HG03064 (cell line): Measurements from ENCODE around the gene NPDC1.

Source experiments
- ATAC-seq: cut with Tn5 transposase; IDR thresholded peaks from one replicate; pipeline ENCODE4 v1.9.1; 2021; ENCODE audit warnings: low read depth; ENCODE audit not compliant: unreplicated experiment

NPDC1 gene

GRCh38 chr9:136997371-136997770 lies 48.6 kb downstream of the NPDC1 start:
- ATAC-seq, result no peak

DNA sequence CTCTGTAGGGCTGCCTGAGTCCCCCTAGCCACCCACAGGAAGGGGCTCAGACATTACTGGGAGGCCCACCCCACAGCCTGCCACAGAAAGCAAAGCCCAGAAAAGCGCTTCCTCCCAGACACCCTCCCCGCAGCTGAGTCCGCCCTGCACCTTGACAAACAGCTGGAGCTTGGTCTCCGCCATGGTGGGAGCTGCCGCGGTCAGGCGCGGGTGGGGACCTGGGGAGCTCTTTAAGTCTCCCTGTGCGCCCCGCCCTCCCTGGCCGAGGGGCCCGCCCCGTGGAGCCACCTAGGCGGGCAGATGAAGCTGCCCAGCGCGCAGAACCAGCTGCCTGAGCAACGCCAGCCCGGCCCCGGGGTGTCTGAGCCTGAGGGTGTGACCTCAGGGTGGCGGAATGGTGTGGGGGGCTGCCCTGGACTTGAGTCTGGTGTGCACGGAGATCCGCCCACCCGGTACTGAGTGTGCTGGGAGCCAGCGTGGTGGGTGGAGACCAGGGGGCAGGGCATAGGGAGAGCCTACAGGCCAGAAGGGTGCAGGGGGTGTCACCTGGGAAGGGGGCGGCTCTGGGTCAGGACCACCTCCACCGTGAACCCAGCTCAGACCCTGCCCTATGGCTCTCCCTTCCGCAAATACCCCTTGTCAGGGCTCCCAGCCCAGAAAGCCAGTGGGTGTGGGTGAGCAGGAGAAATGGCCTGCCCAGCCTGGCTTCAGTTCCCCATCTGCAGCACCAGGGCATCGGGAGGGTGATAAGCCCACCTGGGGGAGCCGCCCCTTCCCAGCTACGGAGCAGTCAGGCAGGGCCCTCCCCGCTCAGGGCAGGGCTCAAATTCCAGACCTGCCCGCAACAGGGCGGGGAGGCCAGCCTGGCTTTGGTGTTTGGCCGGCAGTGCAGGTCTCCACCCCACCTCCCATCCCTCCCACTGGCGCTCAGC lies 49.4 kb downstream of the NPDC1 start, which contains the start of gene CLIC3:
Gene CLIC3, minus strand, starts transcription at position 208 of the 932 bp plus-strand sequence. Its CDS starts 25 bp downstream, at position 183.
- ATAC-seq, result no peak

DNA sequence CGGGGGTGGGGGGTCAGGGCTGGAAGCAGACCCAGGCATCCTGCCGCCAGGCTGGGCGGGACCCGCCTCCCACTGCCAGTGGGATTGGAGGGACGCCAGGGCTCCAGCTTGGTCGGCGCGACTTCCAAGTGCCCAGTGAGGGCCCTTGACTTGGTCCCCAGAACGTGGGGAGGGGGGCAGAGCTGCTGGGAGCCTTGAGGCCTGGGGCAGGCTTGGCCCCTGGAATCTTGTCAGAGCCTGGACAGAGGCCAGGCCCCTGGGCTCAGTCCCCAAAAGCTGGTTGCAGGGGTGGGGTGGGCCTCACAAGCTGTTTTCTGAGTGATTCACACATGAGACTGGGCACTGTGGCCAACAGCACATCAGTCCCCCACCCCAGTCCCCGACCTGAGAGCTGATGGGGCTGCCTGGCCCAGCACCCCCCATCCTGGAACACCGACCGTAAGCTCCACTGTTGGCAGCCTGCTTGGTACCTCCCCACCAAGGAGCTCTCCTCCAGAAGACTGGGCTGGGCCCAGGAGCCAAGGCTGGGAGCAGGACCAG lies 50.1 kb downstream of the NPDC1 start:
- no peak for ATAC-seq

GRCh38 chr9:136995362-136995761 lies 50.6 kb downstream of the NPDC1 start:
- ATAC-seq, result no peak

DNA sequence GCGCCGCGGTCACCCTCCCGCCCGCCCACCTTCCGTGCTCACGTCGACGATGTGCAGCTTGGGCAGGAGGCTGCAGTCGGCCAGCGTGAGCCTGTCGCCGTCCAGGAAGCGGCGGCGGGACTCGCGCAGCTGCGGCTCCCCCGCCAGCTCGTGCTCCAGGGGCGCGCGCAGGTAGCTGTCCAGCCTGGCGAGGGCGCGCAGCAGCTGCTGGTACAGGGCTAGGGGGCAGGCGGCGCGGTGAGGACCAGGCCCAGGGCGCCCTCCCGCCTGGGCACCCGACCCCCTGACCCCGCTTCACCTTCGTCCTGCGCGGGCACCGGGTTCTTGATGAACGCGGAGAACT lies 51.1 kb downstream of the NPDC1 start:
- ATAC-seq, result no peak

GRCh38 chr9:136994180-136994887 lies 51.6 kb downstream of the NPDC1 start:
- no peak for ATAC-seq

GRCh38 chr9:136992819-136993369 lies 53.1 kb downstream of the NPDC1 start:
- no peak for ATAC-seq

- peak; percentile 77 for ATAC-seq
These were observed 53.8 kb downstream of the NPDC1 start, which contains the start of gene PAXX for GRCh38 chr9:136991993-136992818. PAXX (plus strand) TSS chr9:136992422; CDS start chr9:136992444, 22 bp downstream.

DNA sequence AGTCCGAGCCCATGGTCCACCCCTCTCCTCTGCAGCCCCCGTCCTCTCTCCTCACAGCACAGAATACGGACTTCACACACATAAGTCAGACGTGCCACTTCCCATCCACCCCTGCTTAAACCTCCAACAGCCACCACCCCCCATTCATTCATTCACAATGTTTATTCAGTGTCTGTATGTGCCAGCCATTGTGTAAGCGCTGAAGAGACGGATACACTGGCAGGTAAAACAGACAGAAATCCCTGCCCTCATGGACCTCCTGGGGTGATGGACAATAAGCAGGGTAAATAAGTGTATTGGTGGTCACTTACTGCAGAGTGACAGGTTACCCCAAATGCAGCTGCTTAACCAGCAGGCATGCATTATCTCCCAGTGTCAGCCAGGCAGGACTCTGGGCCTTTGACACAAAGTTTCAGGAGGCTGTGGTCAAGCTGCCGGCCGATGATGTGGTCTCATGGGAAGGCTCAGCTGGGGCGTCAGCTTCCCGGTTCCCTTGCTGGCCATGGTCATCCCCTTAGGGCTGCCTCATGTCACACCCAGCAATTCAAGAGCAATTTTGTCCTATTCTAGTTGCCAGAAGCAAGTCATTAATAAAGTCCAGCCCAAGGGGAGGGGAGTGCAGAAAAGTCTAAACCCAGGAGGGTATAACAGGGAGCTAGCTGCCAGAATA lies 55.6 kb downstream of the NPDC1 start:
- ATAC-seq, result no peak
